ENCODE measurements around the gene CYP4F8.

Gene CYP4F8

DNA sequence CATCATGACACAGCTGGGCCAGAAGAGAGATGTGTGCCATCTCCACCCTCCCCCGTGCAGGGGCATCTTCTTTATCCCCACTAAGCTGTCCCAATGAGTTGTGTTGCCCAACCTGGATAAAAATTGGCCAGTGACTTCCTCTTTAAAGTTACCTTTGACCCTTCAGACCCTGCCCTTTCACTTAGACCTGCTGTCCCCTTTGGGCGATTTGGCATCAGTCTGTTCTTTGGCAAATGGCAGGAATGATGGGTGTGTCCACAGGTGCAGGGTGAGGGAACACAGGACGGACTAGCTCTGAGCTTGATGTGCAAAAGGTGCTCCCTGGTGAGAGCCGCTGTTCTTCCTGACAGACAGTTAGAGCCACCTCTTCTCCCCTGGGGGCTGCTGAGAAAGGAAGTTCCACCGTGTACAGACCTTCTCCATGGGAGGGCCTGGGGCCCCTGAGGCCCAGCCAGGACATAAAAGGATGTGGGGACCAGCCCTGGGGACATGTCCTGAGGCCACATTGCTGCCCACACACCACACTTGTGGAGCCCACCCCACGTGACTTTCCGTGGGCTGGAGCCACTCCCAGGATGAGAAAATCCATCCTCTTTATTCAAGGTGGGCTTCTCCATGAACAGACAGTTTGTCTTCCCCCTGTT lies 1.7 kb downstream of the CYP4F8 start:
- no peak for DNase-seq

DNA sequence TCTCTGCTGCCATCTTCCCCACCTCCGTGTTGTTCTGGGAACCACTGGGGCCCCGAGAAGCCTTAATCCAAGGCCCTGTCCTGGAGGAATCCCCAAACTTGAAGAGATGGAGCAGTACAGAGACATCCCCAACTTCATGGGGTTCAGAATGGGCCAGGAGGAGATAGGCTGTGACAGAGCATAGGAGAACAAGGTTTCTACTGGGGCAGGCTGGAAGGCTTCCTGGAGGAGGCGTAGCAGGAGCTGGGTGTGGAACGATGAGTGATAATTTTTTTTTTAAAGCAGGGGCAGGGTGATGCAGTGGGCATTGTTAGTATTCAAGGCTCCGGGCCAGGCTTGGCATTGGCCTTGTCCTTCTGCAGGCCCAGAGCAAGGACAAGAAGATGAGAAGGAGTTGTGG lies 3.3 kb downstream of the CYP4F8 start:
- no peak for DNase-seq

DNA sequence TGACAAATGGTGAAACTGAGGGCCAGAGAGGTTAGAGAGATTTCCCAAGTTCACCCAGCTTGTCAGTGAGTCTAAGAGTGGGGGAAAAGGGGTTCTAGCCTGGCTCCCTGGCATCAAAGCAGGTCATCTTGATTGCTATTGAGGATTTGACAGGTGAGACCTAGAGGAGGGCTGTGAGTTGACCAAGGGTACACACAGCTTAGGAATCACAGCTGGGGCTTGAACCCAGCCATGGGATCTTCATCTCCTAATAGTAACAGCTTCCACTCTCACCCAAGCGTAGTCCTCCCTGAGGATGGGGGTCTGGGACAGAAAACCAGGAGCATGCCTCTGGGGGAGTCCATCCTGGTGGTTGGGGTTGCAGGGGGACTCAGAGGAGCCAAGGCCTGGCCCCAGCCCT lies 6.8 kb downstream of the CYP4F8 start:
- DNase-seq: no peak

DNA sequence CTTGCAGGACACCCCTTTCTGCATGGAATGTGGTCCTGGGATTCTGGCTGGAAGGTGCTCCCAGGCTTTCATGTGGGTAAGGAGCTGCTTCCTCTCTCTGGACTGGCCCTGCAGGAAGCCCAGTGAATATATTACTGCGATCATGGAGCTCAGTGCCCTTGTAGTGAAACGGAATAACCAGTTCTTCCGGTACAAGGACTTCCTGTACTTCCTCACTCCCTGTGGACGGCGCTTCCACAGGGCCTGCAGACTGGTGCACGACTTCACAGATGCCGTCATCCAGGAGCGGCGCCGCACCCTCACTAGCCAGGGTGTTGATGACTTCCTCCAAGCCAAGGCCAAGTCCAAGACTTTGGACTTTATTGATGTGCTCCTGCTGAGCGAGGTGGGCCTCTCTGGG lies 8.0 kb downstream of the CYP4F8 start:
- no peak for DNase-seq

DNA sequence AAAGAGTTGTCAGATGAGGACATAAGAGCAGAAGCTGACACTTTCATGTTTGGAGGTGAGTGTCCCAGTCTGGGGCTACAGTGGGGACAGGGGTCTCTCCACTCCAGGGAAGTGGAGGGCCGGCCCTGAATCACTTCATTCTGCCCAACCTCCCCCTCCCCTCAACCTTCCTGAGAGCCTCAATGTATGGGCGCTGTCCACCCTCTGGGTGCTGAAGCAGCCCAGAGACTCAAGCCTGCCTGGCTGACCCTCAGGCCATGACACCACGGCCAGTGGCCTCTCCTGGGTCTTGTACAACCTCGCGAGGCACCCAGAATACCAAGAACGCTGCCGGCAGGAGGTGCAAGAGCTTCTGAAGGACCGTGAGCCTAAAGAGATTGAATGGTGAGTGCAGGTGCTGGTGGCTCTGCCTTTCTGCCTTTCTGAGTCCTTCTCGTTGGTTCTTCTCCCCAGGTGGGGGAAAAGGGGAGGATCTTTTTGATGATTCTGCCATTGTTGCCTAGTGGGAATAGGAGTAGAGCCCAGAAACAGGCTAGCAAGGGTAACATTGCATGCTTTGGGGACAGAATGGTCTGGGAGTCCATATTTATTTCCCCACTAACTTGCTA lies 8.8 kb downstream of the CYP4F8 start:
- DNase-seq: no peak

DNA sequence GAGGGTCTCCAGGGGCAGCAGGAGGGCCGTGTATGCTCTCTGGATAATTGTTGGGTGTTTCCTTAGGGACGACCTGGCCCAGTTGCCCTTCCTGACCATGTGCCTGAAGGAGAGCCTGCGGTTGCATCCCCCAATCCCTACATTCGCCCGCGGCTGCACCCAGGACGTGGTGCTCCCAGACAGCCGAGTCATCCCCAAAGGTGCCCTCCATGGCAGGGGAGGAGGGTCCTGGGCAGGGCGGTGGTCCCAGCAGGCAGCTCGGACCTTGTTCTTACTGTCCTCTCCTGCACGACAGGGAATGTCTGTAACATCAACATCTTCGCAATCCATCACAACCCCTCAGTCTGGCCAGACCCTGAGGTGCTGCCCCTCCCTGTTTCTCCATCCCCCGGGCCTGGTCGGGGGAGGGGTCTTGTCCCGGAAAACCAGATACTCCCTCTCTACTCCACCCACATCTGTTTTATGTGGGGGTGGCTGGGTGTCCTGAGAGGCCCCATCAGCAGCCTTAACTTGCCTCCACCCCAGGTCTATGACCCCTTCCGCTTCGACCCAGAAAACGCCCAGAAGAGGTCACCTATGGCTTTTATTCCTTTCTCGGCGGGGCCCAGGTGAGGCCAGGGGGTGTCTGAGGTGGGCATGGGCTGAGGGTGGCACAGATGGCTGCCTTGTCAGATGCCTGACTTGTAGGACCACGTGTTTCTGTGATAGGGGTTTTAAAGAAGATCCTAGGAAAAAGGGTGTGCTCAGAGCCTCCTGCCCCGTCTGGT lies 13.4 kb downstream of the CYP4F8 start:
- DNase-seq: no peak

DNA sequence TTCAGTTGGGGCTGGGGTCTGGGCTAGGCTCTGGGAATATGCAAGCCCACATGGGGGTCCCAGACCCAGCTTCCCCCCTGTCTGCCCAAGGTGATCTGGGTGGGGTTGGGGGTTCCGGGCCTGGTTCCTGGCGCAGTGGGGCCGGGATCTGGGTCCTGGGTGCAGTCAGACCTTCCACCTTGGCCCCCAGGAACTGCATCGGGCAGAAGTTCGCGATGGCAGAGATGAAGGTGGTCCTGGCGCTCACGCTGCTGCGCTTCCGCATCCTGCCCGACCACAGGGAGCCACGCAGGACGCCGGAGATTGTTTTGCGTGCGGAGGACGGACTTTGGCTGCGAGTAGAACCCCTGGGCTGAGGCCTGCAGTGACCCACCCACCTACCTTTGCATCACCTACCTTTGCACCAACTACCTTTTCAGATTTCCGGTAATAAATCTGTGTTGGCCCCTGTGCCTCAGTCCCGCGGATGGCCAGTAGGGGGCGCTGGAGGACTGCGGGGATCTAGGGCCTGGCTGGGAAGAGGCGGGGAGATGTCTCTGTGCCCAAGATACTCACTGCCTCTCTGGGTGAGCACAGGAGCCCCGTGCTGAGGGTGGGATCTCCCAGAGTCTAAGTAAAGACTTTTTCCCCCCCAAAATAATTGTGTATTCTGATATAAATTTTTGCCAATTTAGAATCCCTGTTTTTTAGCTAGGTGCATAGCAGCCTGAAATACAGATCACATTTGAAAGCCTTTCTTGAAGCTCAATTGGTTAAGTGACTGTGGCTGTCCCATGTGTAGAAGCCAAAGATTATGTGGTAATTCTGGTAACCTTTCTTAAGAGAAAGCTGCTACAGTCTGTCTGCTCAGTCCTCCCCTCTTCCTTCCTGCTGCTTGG lies 14.2 kb downstream of the CYP4F8 start:
- peak; percentile 86 for DNase-seq

DNA sequence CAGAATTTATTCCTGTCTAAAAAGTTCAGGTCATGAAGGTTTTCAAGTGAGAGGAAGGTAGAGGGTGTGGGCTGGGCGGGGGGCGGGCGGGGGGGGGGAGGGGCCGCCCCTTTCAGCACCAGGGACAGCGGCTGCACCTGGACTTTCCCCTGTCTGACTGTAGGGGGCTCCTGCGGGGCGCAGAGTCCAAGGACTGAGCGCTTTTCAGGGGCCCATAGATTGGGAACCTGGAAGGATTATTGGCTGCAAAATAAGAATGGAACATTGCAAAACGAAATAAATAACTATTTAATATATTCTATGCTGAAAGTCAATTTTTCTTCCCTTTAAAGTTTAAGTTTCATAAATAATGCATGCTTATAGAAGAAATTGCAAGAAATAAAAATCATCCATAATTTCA lies 16.8 kb downstream of the CYP4F8 start:
- peak; percentile 28 for DNase-seq

DNA sequence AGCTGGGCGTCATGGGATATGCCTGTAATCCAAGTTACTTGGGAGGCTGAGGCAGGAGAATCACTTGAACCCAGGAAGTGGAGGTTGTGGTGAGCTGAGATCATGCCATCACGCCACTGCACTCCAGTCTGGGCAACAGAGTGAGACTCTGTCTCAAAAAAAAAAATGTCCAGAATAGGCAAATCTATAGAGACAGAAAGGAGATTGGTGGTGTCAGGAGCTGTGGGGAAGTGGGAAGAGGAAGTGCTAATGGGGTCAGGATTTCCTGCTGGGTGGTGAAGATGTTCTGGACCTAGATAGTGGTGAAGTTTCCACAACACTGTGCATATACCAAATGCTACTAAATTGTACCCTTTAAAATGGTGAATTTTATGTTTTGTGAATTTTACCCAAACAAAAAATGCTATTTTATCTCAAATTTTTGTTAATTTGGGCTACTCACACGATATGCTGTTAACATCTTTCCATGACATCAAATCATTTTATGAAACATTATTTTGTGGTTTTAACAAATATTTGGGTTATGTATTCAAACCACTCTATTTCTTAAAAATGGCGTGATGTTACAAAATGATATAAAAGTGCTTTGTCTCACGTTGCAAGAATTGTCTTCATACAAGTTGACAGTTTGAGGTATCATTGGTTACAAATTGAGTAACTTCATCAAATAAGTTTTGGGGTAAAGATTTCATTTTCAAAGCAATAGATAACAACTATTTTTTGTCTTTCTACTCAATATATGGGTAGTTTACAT lies 18.2 kb downstream of the CYP4F8 start:
- DNase-seq: no peak

DNA sequence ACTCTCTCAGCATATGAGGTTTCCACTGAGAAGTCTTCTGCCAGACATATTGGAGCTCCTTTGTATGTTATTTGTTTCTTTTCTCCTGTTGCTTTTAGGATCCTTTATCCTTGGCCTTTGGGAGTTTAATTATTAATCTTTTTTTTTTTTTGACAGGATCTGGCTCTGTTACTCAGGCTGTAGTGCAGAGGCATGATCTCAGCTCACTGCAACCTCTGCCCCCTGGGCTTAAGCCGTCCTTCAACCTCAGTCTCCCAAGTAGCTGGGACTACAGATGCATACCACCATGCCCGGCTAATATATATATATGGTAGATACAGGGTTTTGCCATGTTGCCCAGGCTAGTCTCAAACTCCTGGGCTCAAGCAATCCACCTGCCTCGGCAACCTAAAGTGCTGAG lies 19.1 kb downstream of the CYP4F8 start:
- no peak for DNase-seq

DNA sequence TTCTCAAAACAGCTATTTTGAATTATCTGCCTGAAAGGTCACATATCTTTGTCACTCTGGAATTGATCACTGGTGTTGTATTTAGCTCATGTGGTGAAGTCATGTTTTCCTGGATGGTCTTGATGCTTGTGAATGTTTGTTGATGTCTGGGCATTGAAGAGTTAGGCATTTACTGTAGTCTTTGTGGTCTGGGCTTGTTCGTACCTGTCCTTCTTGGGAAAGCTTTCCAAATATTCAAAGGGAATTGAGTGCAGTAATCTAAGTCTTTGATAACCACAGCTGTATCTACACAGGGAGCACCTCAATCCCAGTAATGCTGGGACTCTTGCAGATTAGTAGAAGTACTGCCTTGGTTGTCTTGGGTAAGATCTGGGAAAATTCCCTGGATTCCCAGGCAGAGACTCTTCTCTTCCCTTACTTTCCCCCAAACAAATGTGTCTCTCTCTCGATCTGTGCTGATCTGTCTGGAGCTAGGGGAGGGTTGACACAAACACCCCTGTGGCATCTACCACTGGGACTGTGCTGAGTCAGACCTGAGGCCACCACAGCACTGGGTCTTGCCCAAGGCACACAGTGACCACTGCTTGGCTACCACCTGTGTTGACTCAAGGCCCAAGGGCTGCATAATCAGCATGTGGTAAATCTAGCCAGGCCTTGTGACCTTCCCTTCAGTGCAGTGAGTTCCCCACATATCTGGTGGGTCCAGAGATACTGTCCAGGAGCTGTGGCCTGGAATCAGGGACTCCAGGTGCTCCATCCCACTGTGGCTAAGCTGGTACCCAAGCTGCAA lies 20.2 kb downstream of the CYP4F8 start:
- DNase-seq: no peak

DNA sequence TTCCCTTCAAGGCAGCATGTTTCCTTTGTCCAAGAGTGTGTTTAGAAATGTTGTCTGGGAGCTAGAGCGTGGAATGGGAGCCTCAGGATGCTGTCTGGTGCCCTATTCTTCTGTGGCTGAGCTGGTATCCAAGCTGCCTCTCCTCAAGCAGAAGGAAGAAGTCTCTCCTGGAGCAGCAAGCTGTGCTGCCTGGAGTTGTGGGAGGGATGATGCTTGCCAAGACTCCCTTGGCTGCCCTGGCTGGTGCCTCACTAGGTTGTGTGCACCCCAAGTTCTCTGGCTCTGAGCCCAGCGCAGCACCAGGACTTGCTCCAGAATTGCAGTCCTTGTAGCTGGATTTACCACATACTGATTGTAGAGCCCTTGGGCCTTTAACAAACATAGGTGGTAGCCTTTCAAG lies 21.0 kb downstream of the CYP4F8 start:
- no peak for DNase-seq

DNA sequence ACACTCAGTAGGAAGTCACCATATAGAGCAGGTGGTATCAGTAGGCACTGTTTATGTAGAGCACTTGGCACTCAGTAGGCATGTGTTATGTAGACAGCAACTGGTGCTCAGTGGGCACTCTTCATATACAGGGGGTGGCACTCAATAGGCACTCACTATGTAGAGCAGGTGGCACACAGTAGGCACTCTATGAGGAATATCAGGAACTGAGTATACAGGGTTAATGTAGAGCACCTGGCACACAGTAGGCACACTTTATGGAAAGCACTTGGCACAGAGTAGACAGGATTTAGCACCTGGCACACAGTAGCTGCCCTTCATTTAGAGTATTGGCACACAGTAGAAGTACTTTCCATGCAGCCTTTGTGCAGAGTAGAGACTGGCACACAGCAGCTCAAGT lies 24.6 kb downstream of the CYP4F8 start:
- DNase-seq: no peak

DNA sequence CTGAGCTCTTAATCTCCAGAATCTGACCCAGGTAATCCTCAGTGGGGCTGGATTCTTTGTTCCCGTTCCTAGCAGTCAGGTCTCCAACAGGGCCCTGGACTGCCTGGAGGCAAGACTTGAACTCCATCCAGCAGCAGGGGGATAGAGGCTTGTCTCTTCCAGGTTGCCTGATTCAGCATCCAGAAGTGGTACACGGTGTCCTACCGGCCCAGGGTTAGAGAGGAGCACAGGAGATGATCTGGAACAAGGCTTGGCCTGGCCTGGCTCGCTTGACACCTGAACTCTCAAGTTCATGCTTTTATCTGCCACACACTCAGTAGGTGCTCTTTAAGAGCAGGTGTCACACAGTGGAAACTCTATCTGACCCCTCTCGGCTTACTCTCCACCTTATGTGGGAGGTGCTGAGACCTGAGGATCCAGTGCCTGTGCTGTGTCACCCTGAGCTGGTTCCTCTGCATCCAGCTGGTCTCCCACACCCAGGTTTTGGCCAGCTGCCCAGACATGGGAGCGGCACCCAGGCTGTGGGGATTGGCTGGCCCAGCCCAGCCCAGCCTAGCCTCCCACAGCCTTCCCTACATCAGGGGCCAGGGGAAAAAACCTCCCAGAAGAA lies 25.4 kb downstream of the CYP4F8 start, which contains the start of gene CYP4F3:
CYP4F3 (plus strand) TSS at position 604 of the 610 bp plus-strand sequence. CDS start 519 bp downstream, outside the sequence.
- DNase-seq: no peak

DNA sequence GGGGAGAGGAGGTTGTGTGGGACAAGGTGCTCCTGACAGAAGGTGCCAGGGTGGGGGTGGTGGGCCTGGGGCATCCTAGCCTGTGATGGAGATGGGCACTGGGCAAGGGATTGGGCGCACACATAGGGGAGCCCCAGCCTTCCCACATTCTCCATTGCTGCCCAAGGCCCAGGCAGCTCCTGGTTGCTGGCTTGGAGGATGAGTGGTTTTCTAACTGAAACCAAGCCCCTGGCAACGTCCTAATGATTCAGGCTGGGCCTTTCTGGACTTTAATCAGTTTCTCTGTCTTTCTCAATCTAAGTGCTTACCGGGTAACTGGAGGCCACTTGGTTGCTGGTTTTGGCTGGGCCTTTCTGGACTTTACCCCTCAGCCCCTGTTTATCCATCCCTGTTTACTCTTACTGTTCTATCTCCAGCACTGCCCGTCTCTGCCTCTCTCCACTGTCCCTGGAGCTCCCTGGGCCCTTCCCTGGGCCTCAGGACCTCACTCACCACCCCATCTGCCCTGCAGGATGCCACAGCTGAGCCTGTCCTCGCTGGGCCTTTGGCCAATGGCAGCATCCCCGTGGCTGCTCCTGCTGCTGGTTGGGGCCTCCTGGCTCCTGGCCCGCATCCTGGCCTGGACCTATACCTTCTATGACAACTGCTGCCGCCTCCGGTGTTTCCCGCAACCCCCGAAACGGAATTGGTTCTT lies 26.0 kb downstream of the CYP4F8 start:
- DNase-seq: no peak

DNA sequence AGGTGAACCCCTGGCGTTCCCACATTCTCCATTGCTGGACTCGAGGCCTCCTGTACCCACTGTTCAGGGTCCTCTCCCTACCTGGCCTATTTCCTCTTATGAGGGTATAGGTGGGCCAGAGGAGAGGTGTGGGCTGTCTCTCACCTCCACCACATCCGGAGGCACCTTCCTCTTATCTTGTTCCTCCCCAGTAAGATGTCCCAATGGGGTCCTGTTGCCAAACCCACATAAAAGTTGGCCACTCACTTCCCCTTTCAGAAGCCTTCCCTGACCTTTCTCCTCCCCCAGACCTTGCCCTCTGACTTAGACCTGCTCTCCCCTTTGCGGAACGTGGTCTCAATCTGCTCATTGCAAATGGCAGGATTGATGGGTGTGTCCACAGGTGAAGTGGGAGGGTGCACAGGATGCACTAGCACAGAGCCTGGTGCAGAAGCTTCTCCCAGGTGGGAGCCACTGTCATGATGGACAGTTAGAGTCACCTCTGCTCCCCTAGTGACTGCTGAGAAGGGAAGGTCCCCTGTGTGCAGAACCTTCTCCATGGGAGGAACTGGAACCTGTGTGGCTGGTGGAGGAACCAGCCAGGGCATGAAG lies 27.0 kb downstream of the CYP4F8 start:
- no peak for DNase-seq

DNA sequence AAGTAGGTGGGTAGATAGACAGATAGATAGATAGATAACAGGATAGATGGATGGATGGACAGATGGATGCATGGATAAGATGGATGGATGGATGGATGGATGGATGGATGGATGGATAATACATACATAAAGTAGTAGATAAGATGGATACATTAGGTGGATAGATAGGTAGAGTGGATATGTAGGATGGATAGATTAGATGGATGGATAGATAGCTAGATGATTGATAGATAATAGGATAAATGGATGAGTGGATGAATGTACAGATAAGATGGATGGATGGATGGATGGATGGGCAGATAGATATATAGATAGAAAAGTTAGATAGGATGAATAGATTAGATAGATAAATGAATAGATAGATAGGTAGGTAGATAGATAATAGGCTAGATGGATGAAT lies 27.8 kb downstream of the CYP4F8 start:
- no peak for DNase-seq

DNA sequence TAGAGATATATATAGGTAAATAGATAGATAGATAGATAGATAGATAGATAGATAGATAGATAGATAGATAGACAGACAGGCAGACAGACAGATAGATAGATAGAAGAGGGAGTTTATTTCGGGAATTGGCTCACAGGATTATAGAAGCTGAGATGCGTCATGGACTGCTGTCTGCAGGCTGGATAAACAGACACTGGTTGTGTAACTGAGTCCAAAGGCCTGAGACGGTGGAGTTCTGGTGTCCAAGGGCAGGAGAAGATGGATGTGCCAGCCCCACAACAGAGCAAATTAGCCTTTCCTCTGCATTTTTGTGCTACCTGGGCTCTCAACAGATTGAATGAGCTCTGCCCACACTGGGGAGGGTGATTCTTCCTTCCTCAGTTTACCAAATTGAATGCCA lies 28.4 kb downstream of the CYP4F8 start:
- DNase-seq: no peak

DNA sequence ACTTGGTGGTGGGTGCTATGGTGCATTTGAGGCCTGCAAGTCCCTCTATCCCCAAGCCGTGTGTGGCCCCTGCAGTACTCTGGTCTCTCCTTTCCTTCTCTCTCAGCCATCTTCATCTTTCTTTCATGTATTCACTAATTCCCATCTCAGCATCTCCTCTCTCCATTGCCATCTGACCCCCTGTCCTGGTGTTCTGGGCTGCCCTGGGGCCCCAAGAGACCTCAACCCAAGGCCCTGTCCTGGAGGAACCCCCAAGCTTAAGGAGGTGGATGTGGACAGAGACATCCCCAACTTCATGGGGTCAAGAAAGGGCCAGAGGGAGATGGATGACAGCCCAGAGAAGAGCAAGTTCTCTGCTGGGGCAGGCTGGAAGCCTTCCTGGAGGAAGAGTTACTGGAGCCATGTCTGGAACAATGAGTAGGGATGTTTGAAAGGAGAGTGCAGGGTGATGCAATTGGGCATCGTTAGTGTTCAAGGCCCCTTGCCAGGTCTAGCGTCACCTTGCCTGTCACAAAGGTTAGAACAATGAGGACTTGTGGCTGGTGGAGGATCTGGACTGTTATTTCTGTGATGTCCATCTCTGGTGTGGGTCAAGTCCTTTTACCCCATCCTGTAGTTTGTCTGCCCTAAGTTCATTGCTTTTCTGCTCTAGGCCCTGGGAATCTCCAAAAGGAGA lies 29.2 kb downstream of the CYP4F8 start:
- DNase-seq: no peak

DNA sequence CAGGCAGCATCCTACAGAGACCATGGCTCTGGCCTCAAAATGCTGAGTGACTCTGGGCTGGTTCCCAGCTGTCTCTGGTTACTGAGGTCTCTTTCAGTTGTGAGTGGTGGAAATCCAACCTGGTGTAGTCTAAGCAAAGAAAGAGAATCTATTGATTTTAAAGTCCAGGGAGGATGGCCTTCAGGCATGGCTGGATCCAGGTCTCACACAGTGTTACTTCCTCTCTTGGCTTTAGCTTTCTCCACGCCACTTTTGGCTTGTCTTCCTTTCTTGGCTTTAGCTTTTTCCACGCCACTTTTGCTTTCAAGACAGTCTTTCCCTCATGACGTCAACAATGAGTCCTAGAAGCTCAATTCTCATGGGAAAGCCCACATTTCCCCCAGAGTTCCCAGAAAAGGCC lies 29.8 kb downstream of the CYP4F8 start:
- no peak for DNase-seq
